GM12864 (cell line): ENCODE results near the gene NPPB.
"Not testable (repeated sequence)": the region's sequence is repeated elsewhere in the genome, so short reads cannot be mapped to it uniquely, and the experiment has no call there.

ENCODE experiments used
- DNase-seq: peaks from one replicate; pipeline ENCODE4 v3.0.0-alpha.2; 2011; ENCODE audit warnings: low read depth
- H3K4me3 ChIP-seq: 2 replicates; pipeline ENCODE4 v1.5.1; 2011; ENCODE audit warnings: mild to moderate bottlenecking, low read depth, low read length, control low read depth
- TF ChIP-seq, protein P1 (sequence below): IDR thresholded peaks from 2 replicates; pipeline ENCODE4 v1.5.1; 2011; ENCODE audit warnings: low read depth, mild to moderate bottlenecking, moderate library complexity, low read length, control low read depth, inconsistent platforms; ENCODE audit errors: missing control alignments

Gene NPPB

GRCh38 chr1:11858613-11858967, at the start of gene NPPB:
TSS of gene NPPB (minus strand) at chr1:11858945. CDS start at chr1:11858833, 112 bp downstream.
- TF ChIP-seq, protein P1, sequence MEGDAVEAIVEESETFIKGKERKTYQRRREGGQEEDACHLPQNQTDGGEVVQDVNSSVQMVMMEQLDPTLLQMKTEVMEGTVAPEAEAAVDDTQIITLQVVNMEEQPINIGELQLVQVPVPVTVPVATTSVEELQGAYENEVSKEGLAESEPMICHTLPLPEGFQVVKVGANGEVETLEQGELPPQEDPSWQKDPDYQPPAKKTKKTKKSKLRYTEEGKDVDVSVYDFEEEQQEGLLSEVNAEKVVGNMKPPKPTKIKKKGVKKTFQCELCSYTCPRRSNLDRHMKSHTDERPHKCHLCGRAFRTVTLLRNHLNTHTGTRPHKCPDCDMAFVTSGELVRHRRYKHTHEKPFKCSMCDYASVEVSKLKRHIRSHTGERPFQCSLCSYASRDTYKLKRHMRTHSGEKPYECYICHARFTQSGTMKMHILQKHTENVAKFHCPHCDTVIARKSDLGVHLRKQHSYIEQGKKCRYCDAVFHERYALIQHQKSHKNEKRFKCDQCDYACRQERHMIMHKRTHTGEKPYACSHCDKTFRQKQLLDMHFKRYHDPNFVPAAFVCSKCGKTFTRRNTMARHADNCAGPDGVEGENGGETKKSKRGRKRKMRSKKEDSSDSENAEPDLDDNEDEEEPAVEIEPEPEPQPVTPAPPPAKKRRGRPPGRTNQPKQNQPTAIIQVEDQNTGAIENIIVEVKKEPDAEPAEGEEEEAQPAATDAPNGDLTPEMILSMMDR: no peak
- no peak for DNase-seq
- H3K4me3 ChIP-seq: no peak within 1 kb of the TSS

- TF ChIP-seq, protein P1: no peak
- DNase-seq: peak; percentile 98
Observed at GRCh38 chr1:11908095-11908675, 49.4 kb upstream of the NPPB start.

GRCh38 chr1:11907275-11908094, 48.7 kb upstream of the NPPB start:
- H3K4me3 ChIP-seq: no peak overlapping the region
- DNase-seq: peak; percentile 89
- TF ChIP-seq, protein P1: peak; percentile 75

More at GRCh38 chr1:11908095-11908675, 49.4 kb upstream of the NPPB start:
- H3K4me3 ChIP-seq: peak overlapping the region; percentile 53

DNA sequence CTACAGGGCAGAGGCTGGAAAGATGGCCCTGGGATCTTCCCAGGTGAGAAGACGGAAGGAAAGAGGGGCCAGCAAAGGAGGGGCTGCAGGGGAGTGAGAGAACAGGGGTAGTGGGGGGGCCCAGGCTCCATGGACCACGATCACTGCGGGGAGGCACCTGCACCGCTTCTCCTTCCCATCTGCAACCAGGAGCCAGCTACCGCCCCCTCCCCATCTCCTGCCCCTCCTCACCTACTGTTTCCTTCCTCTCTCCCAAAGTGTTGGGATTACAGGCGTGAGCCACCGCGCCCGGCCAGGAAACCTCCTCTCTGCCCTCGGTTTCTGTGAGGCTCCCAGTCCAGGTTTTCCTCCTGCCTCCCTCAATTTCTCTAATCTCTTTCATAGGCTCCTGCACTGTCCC, 48.1 kb upstream of the NPPB start:
- TF ChIP-seq, protein P1: no peak
- DNase-seq: no peak

DNA sequence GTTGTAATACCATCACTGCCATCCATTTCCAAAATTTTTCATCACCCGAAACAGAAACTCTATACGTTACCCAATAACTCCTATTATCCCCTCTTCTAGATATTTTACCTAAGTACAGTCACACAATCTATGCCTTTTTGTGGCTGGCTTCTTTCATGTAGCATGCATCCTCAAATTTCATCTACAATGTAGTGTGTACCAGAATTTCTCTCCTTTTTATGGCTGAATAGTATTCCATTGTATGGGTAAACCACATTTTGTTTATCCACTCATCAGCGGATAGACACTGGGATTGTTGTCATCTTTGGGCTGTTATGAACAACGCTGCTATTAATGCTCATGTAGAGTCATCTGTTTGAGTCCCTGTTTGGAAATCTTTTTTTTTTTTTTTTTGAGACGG, 46.2 kb upstream of the NPPB start:
- TF ChIP-seq, protein P1: no peak

More for the DNA sequence above, 48.1 kb upstream of the NPPB start:
- H3K4me3 ChIP-seq: no peak overlapping the region

DNA sequence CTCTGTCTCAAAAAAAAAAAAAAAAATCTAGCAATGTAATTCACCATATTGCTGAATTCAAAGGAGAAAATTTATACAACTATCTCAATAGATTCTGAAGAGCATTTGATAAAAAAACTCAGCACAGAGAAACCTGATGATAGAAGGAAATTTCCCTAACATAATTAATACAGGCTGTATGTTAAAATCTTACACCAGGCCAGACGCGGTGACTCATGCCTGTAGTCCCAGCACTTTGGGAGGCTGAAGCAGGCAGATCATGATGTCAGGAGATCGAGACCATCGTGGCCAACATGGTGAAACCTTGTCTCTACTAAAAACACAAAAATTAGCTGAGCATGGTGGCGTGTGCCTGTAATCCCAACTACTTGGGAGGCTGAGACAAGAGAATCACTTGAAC, 45.4 kb upstream of the NPPB start:
- not testable (repeated sequence) for H3K4me3 ChIP-seq, DNase-seq

More for the DNA sequence above, 46.2 kb upstream of the NPPB start:
- no peak for DNase-seq
- H3K4me3 ChIP-seq: no peak overlapping the region

DNA sequence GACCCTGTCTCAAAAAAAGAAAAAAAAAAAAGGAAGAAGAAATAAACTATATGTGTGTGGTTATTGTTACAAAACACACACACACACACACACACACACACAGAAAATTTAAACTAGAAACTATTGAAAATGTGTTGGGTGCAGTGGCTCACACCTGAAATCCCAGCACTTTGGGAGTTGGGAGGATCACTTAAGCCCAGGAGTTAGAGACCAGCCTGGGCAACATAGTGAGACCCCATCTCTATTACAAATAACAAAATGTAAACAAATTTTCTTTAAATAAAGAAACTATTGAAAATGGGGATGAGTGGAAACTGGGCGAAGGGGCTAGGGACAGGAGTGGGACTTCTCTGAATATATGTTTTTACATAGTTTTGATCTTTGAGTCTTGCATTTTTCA, 44.5 kb upstream of the NPPB start:
- no peak for DNase-seq
- H3K4me3 ChIP-seq: no peak overlapping the region
- TF ChIP-seq, protein P1: no peak

GRCh38 chr1:11901446-11901845, 42.7 kb upstream of the NPPB start:
- not testable (repeated sequence) for H3K4me3 ChIP-seq, DNase-seq
